Testis (tissue), 3 donors: ENCODE results near the gene C22orf39. TPM values are rescaled to one million over a fixed set of nuclear protein-coding genes. Genes with fewer than 3 reads are reported as not detected.

Experiments
- DNase-seq: peaks from one replicate; pipeline ENCODE4 v3.0.0-alpha.2; 2019
- H3K27ac ChIP-seq, 2 donors: fragments of 200-600 bp; sonication (generic); one replicate each; pipeline ENCODE4 v1.5.1; 2019
- H3K27me3 ChIP-seq: fragments of 200-600 bp; sonication (generic); one replicate; pipeline ENCODE4 v1.5.1; 2019
- H3K36me3 ChIP-seq: fragments of 200-600 bp; sonication (generic); one replicate; pipeline ENCODE4 v1.5.1; 2017; ENCODE audit warnings: low read depth; ENCODE audit errors: missing control alignments
- H3K4me1 ChIP-seq: fragments of 200-600 bp; sonication (generic); one replicate; pipeline ENCODE4 v1.5.1; 2019
- H3K4me3 ChIP-seq, 2 donors: fragments of 200-600 bp; sonication (generic); one replicate each; pipeline ENCODE4 v1.5.1; 2017 to 2019
- H3K9me3 ChIP-seq: fragments of 200-600 bp; sonication (generic); one replicate; pipeline ENCODE4 v1.5.1; 2017
- POLR2A ChIP-seq: fragments of 450-650 bp; IDR thresholded peaks from one replicate; pipeline ENCODE4 v1.6.1; 2017; ENCODE audit warnings: antibody characterized with exemption, mild to moderate bottlenecking, moderate library complexity
- WGBS, 2 donors: methylation state at CpG; one replicate each; pipeline ENCODE4 v1.1.5; 2018; 5-methylcytosine and 5-hydroxymethylcytosine counted together
- intact Hi-C: fragments of 100-400 bp; cut with DNase I; formaldehyde crosslinking; loops from one replicate; pipeline ENCODE4 v1.15.1; 2023; ENCODE audit warnings: low total_unique reads
- polyA plus RNA-seq: library from polyadenylated mRNA; stranded (reverse); fragments of 350-450 nt; fragmentation: Illumina TruSeq; extraction: RNeasy Lipid Tissue Mini Kit (QIAGEN cat#74804); gene quantifications from one replicate; pipeline ENCODE4 v1.2.3, GENCODE V29; 2014; ENCODE audit warnings: low read depth, low replicate concordance; ENCODE audit not compliant: insufficient read depth
- total RNA-seq, 2 donors: library from RNA; depleted of rRNA; stranded (reverse); fragments of >200 nt; gene quantifications; one replicate each; pipeline ENCODE4 v1.2.3, GENCODE V29; 2016
- TF ChIP-seq, protein P1 (sequence below), 3 experiments: fragments of 450-650 bp in 2 of 3; fragments of 200-600 bp in 1 of 3; sonication (generic) in 1 of 3; IDR thresholded peaks; one replicate each; pipeline ENCODE4 v1.5.1; 2016 to 2019; ENCODE audit warnings: antibody characterized with exemption in 3 of 3, mild to moderate bottlenecking in 2 of 3, moderate library complexity in 1 of 3

C22orf39 gene
- total and polyA plus RNA-seq, 3 donors from 2014 or later, result 38.7 to 64.1 (median 60.9) TPM

DNA sequence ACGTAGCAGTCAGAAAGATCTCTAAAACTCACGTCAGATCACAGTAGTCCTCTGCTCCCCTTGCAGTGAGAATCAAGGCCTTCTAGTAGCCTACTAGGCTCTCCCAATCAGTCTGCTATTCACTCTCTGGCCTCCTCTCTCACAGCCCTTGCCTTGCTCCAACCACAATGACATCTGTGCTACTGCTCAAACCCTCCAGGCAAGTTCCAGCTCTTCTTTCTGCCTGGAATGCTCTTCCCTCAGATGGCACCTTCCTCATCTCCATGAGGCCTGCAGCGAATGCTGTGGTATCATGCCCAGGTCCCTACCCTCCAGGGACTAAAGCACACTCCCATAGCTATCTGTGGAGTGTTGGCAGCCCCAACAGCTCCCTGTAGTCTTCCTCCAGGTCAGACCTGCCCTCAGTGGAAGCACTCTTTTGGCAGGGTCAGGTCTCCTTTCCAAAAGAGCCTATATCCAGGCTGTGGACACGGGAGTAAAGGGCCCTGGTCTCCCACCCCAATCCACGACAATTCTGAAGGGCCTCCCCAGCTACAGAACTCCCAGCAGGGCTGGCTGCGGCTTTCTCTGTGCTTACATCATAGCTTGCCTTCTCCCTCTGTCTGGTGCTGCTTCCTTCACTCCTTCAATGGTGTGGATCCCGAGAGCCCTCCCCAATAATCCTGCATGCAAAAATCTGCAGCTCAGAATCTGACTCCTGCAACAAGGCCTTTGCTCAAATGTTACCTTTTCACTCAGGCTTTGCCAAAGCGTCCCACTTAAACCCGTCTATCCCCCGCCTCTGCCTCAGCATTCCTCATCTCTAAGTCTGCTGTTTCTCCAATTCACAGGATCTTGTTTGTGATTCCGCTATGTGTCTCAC, 24.8 kb downstream of the C22orf39 start:
- WGBS, 2 donors, result 61 to 81% methylated on average over 10 to 11 of the region's 11 CpGs
- H3K27ac ChIP-seq, result no peak overlapping the region
- H3K4me1 ChIP-seq, result no peaks in the 10 kb centered on the region
- no peak overlapping the region for H3K4me3 ChIP-seq
- no peak for DNase-seq
- H3K27me3 ChIP-seq, result no peaks in the 10 kb centered on the region
- H3K9me3 ChIP-seq, result no peaks in the 10 kb centered on the region
- intact Hi-C loops, result no loop called here
- no peaks in the 10 kb centered on the region for H3K36me3 ChIP-seq
- TF ChIP-seq POLR2A, result no peak
- TF ChIP-seq, protein P1, sequence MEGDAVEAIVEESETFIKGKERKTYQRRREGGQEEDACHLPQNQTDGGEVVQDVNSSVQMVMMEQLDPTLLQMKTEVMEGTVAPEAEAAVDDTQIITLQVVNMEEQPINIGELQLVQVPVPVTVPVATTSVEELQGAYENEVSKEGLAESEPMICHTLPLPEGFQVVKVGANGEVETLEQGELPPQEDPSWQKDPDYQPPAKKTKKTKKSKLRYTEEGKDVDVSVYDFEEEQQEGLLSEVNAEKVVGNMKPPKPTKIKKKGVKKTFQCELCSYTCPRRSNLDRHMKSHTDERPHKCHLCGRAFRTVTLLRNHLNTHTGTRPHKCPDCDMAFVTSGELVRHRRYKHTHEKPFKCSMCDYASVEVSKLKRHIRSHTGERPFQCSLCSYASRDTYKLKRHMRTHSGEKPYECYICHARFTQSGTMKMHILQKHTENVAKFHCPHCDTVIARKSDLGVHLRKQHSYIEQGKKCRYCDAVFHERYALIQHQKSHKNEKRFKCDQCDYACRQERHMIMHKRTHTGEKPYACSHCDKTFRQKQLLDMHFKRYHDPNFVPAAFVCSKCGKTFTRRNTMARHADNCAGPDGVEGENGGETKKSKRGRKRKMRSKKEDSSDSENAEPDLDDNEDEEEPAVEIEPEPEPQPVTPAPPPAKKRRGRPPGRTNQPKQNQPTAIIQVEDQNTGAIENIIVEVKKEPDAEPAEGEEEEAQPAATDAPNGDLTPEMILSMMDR (IDR thresholded peaks at IDR 0.05), result no peak

GRCh38 chr22:19420321-19420720, 27.2 kb downstream of the C22orf39 start:
- no peak overlapping the region for H3K4me3 ChIP-seq
- 83 to 84% methylated on average over 6 of the region's 6 CpGs for WGBS, 2 donors
- intact Hi-C loops, result no loop called here
- TF ChIP-seq POLR2A, result no peak
- TF ChIP-seq, protein P1 (IDR thresholded peaks at IDR 0.05), result no peak
- H3K9me3 ChIP-seq, result no peaks in the 10 kb centered on the region
- no peak overlapping the region for H3K27ac ChIP-seq
- no peaks in the 10 kb centered on the region for H3K36me3 ChIP-seq
- H3K4me1 ChIP-seq, result no peaks in the 10 kb centered on the region
- H3K27me3 ChIP-seq, result no peaks in the 10 kb centered on the region
- no peak for DNase-seq

GRCh38 chr22:19419464-19420178, 27.9 kb downstream of the C22orf39 start:
- DNase-seq, result no peak
- Histone ChIP-seq H3K4me1 (no peaks in the 10 kb centered on the region), H3K27ac (no peak overlapping the region), H3K9me3 (no peaks in the 10 kb centered on the region), H3K36me3 (no peaks in the 10 kb centered on the region), H3K27me3 (no peaks in the 10 kb centered on the region), H3K4me3 (no peak overlapping the region)
- 85 to 91% methylated on average over 5 of the region's 5 CpGs for whole genome bisulfite sequencing, 2 donors
- no peak for TF ChIP-seq POLR2A
- TF ChIP-seq, protein P1 (IDR thresholded peaks at IDR 0.05), result no peak
- intact Hi-C loops, result no loop called here

GRCh38 chr22:19419086-19419463, 28.4 kb downstream of the C22orf39 start:
- Histone ChIP-seq H3K36me3 (no peaks in the 10 kb centered on the region), H3K9me3 (no peaks in the 10 kb centered on the region), H3K27me3 (no peaks in the 10 kb centered on the region), H3K27ac (no peak overlapping the region), H3K4me3 (no peak overlapping the region), H3K4me1 (no peaks in the 10 kb centered on the region)
- TF ChIP-seq POLR2A, result no peak
- TF ChIP-seq, protein P1 (IDR thresholded peaks at IDR 0.05), result no peak
- intact Hi-C loops, result no loop called here
- 80 to 82% methylated on average over 5 of the region's 5 CpGs for WGBS, 2 donors
- no peak for DNase-seq
